Lung (tissue), 12 donors: ENCODE measurements around the gene EGR4. TPM values are rescaled to one million over a fixed set of nuclear protein-coding genes. Genes with fewer than 3 reads are reported as not detected.

Experiments
- ATAC-seq: fragments of 200-7000 bp; cut with Tn5 transposase; one replicate; pipeline ENCODE4 v1.9.1; 2020; ENCODE audit warnings: moderate number of reproducible peaks; ENCODE audit not compliant: insufficient read depth, low FRiP score
- DNase-seq, 3 donors: peaks; one replicate each; pipeline ENCODE4 v3.0.0-alpha.2; 2013 to 2017
- H3K27ac ChIP-seq, 2 donors: one replicate each; pipeline ENCODE4 v1.5.1; 2013; ENCODE audit warnings: mild to moderate bottlenecking in 2 of 2, moderate library complexity in 2 of 2, control low read depth in 1 of 2, inconsistent platforms in 1 of 2, low read depth in 1 of 2, low read length in 1 of 2
- H3K27me3 ChIP-seq, 3 donors: one replicate each; pipeline ENCODE4 v1.5.1; 2013; ENCODE audit warnings: low read length in 2 of 3; ENCODE audit not compliant: control insufficient read depth in 3 of 3, insufficient read depth in 3 of 3
- H3K36me3 ChIP-seq, 4 donors: one replicate each; pipeline ENCODE4 v1.5.1; 2013; ENCODE audit warnings: low read length in 4 of 4, mild to moderate bottlenecking in 1 of 4, moderate library complexity in 1 of 4; ENCODE audit not compliant: control insufficient read depth in 4 of 4, insufficient read depth in 4 of 4
- H3K4me1 ChIP-seq, 5 donors: one replicate each; pipeline ENCODE4 v1.5.1; 2013; ENCODE audit warnings: low read length in 5 of 5, mild to moderate bottlenecking in 2 of 5, moderate library complexity in 1 of 5; ENCODE audit not compliant: control insufficient read depth in 5 of 5, insufficient read depth in 5 of 5
- H3K4me3 ChIP-seq: one replicate; pipeline ENCODE4 v1.5.1; 2013; ENCODE audit warnings: mild to moderate bottlenecking, control low read depth, moderate library complexity
- H3K9ac ChIP-seq, 2 donors: one replicate each; pipeline ENCODE4 v1.5.1; 2013; ENCODE audit warnings: low read length in 2 of 2, control low read depth in 1 of 2; ENCODE audit not compliant: insufficient read depth in 1 of 2
- H3K9me3 ChIP-seq, 4 donors: one replicate each; pipeline ENCODE4 v1.5.1; 2013; ENCODE audit warnings: low read length in 3 of 4, mild to moderate bottlenecking in 1 of 4, moderate library complexity in 1 of 4; ENCODE audit not compliant: control insufficient read depth in 4 of 4, insufficient read depth in 3 of 4
- CTCF ChIP-seq: IDR thresholded peaks from 2 replicates; pipeline ENCODE4 v1.5.1; 2012; ENCODE audit warnings: mild to moderate bottlenecking; ENCODE audit errors: control extremely low read depth, extremely low read depth
- whole genome bisulfite sequencing, 2 donors: extraction: QIAGEN DNeasy Blood & Tissue Kit; methylation state at CpG; one replicate each; pipeline ENCODE4 v1.1.7; 2013; 5-methylcytosine and 5-hydroxymethylcytosine counted together
- polyA plus RNA-seq, 2 donors: library from polyadenylated mRNA; stranded (reverse); fragments of 200-250 nt; gene quantifications; one replicate each; pipeline ENCODE4 v1.2.1, GENCODE V29; 2013
- total RNA-seq, 2 donors: library from RNA; depleted of rRNA in 1 of 2; stranded (reverse); fragments of >200 nt in 1 of 2; gene quantifications; one replicate each; pipeline ENCODE4 v1.2.1, GENCODE V29; 2014 to 2021
- donor health status: control.
- donor health status: control.
- donor health status: Bipolar disorder and iron deficiency.
- donor health status: healthy.
- donor health status: DM: yes; HTN: yes; CAD: no.

EGR4 gene
- total and polyA plus RNA-seq, 4 donors: 0.30 TPM; not detected in 3

GRCh38 chr2:73337828-73338227, 44.5 kb upstream of the EGR4 start:
- DNase-seq: no peak
- H3K4me3 ChIP-seq: no peak overlapping the region
- no peaks in the 10 kb centered on the region for H3K36me3 ChIP-seq
- TF ChIP-seq CTCF: no peak
- no peak overlapping the region for H3K27ac ChIP-seq
- H3K27me3 ChIP-seq: no peaks in the 10 kb centered on the region
- H3K9me3 ChIP-seq: peaks cover 0 to 7% (median 5%) of the 10 kb centered on the region in 4 donors
- 20 to 25% methylated on average over 3 of the region's 3 CpGs for WGBS, 2 donors
- H3K9ac ChIP-seq: no peak overlapping the region
- ATAC-seq: no peak
- no peaks in the 10 kb centered on the region for H3K4me1 ChIP-seq

GRCh38 chr2:73334620-73335019, 41.3 kb upstream of the EGR4 start:
- no peak overlapping the region for H3K27ac ChIP-seq
- no peak overlapping the region for H3K9ac ChIP-seq
- 97% methylated on average over 1 of the region's 1 CpG for WGBS, 2 donors
- ATAC-seq (no peak), DNase-seq (no peak)
- H3K36me3 ChIP-seq: no peaks in the 10 kb centered on the region
- no peaks in the 10 kb centered on the region for H3K27me3 ChIP-seq
- H3K4me3 ChIP-seq: no peak overlapping the region
- H3K9me3 ChIP-seq: peaks cover 0 to 7% (median 5%) of the 10 kb centered on the region in 4 donors
- TF ChIP-seq CTCF: no peak
- H3K4me1 ChIP-seq: no peaks in the 10 kb centered on the region

- no peaks in the 10 kb centered on the region for H3K36me3 ChIP-seq
- no peaks in the 10 kb centered on the region for H3K27me3 ChIP-seq
- H3K4me1 ChIP-seq: no peaks in the 10 kb centered on the region
- 72 to 89% methylated on average over 2 of the region's 2 CpGs for WGBS, 2 donors
- DNase-seq: no peak
- ATAC-seq: no peak
- no peak overlapping the region for H3K27ac ChIP-seq
- no peak for TF ChIP-seq CTCF
- no peak overlapping the region for H3K4me3 ChIP-seq
- no peak overlapping the region for H3K9ac ChIP-seq
- peaks cover 0 to 7% (median 5%) of the 10 kb centered on the region in 4 donors for H3K9me3 ChIP-seq
Observed at GRCh38 chr2:73334045-73334444, 40.7 kb upstream of the EGR4 start.

- H3K36me3 ChIP-seq: no peaks in the 10 kb centered on the region
- no peaks in the 10 kb centered on the region for H3K4me1 ChIP-seq
Observed at GRCh38 chr2:73333564-73333963, 40.2 kb upstream of the EGR4 start.

More at GRCh38 chr2:73333564-73333963, 40.2 kb upstream of the EGR4 start:
- Histone ChIP-seq H3K27ac (no peak overlapping the region), H3K9me3 (peaks cover 0 to 7% (median 5%) of the 10 kb centered on the region in 4 donors), H3K27me3 (no peaks in the 10 kb centered on the region), H3K4me3 (no peak overlapping the region), H3K9ac (no peak overlapping the region)
- no peak for TF ChIP-seq CTCF
- DNase-seq (no peak), ATAC-seq (no peak)
